SKM-1 treated with dmso at 0.1 percent for 144 hours (cell line): ENCODE results near the gene ALDH1L1.

ENCODE experiments used
- DNase-seq: peaks from one replicate; lab custom pipeline; 2025; ENCODE audit not compliant: unreplicated experiment; lab: John Stamatoyannopoulos, UW

The ALDH1L1 gene

GRCh38 chr3:126057501-126057819 lies 122.9 kb downstream of the ALDH1L1 start:
- no peak for DNase-seq

GRCh38 chr3:126056681-126057500 lies 123.5 kb downstream of the ALDH1L1 start:
- no peak for DNase-seq

GRCh38 chr3:126056088-126056487 lies 124.3 kb downstream of the ALDH1L1 start:
- DNase-seq = no peak

- no peak for DNase-seq
These were observed 125.5 kb downstream of the ALDH1L1 start for GRCh38 chr3:126054870-126055269.

GRCh38 chr3:126053949-126054569 lies 126.3 kb downstream of the ALDH1L1 start:
- DNase-seq = no peak
